ENCODE results near the gene MRPL53.
"Not testable (repeated sequence)": the region's sequence is repeated elsewhere in the genome, so short reads cannot be mapped to it uniquely, and the experiment has no call there.

The MRPL53 gene

GRCh38 chr2:74470742-74471141 is 1.7 kb downstream of the MRPL53 start:
- not testable (repeated sequence) for H3K27me3 ChIP-seq (ENCODE audit: insufficient read depth, low read length); H3K9me3 ChIP-seq (ENCODE audit: insufficient read depth, low read depth, low read length); H3K4me1 ChIP-seq (ENCODE audit: insufficient read depth, low read length); H3K27ac ChIP-seq (ENCODE audit: low read length); H3K9ac ChIP-seq (ENCODE audit: low read depth, low read length); H3K4me3 ChIP-seq (ENCODE audit: low read length)
- H3K36me3 ChIP-seq (ENCODE audit: insufficient read depth, low read depth, low read length) = peaks cover 17% of the 10 kb centered on the region

GRCh38 chr2:74464406-74464805 is 8.1 kb downstream of the MRPL53 start:
- no peak overlapping the region for H3K27ac ChIP-seq (ENCODE audit: low read length)
- H3K9me3 ChIP-seq (ENCODE audit: insufficient read depth, low read depth, low read length) = no peaks in the 10 kb centered on the region
- H3K36me3 ChIP-seq (ENCODE audit: insufficient read depth, low read depth, low read length) = peaks cover 18% of the 10 kb centered on the region

GRCh38 chr2:74462786-74463105 is 9.7 kb downstream of the MRPL53 start:
- no peak overlapping the region for H3K27ac ChIP-seq (ENCODE audit: low read length)
- peaks cover 18% of the 10 kb centered on the region for H3K36me3 ChIP-seq (ENCODE audit: insufficient read depth, low read depth, low read length)

More at GRCh38 chr2:74464406-74464805, 8.1 kb downstream of the MRPL53 start:
- Histone ChIP-seq H3K27me3 (ENCODE audit: insufficient read depth, low read length) (no peaks in the 10 kb centered on the region), H3K4me3 (ENCODE audit: low read length) (peak overlapping the region; percentile 89), H3K4me1 (ENCODE audit: insufficient read depth, low read length) (no peaks in the 10 kb centered on the region; the same call in 1 of the 2 replicates), H3K9ac (ENCODE audit: low read depth, low read length) (peak overlapping the region; percentile 87)

GRCh38 chr2:74462054-74462785 is 10.3 kb downstream of the MRPL53 start:
- Histone ChIP-seq H3K27me3 (ENCODE audit: insufficient read depth, low read length) (no peaks in the 10 kb centered on the region), H3K4me3 (ENCODE audit: low read length) (no peak overlapping the region), H3K36me3 (ENCODE audit: insufficient read depth, low read depth, low read length) (peaks cover 18% of the 10 kb centered on the region), H3K4me1 (ENCODE audit: insufficient read depth, low read length) (no peaks in the 10 kb centered on the region; the same call in 1 of the 2 replicates), H3K9me3 (ENCODE audit: insufficient read depth, low read depth, low read length) (no peaks in the 10 kb centered on the region), H3K27ac (ENCODE audit: low read length) (no peak overlapping the region), H3K9ac (ENCODE audit: low read depth, low read length) (no peak overlapping the region)

More at GRCh38 chr2:74462786-74463105, 9.7 kb downstream of the MRPL53 start:
- H3K9ac ChIP-seq (ENCODE audit: low read depth, low read length) = no peak overlapping the region
- no peaks in the 10 kb centered on the region for H3K27me3 ChIP-seq (ENCODE audit: insufficient read depth, low read length)
- H3K9me3 ChIP-seq (ENCODE audit: insufficient read depth, low read depth, low read length) = no peaks in the 10 kb centered on the region
- no peaks in the 10 kb centered on the region; the same call in 1 of the 2 replicates for H3K4me1 ChIP-seq (ENCODE audit: insufficient read depth, low read length)
- H3K4me3 ChIP-seq (ENCODE audit: low read length) = no peak overlapping the region

GRCh38 chr2:74461187-74462053 is 11.1 kb downstream of the MRPL53 start:
- peaks cover 18% of the 10 kb centered on the region for H3K36me3 ChIP-seq (ENCODE audit: insufficient read depth, low read depth, low read length)
- H3K4me1 ChIP-seq (ENCODE audit: insufficient read depth, low read length) = peaks cover 3% of the 10 kb centered on the region
- no peak overlapping the region for H3K9ac ChIP-seq (ENCODE audit: low read depth, low read length)
- H3K27ac ChIP-seq (ENCODE audit: low read length) = no peak overlapping the region
- no peak overlapping the region for H3K4me3 ChIP-seq (ENCODE audit: low read length)
- no peaks in the 10 kb centered on the region for H3K9me3 ChIP-seq (ENCODE audit: insufficient read depth, low read depth, low read length)
- H3K27me3 ChIP-seq (ENCODE audit: insufficient read depth, low read length) = no peaks in the 10 kb centered on the region

GRCh38 chr2:74460187-74460586 is 12.3 kb downstream of the MRPL53 start:
- H3K4me3 ChIP-seq (ENCODE audit: low read length); H3K4me1 ChIP-seq (ENCODE audit: insufficient read depth, low read length); H3K27me3 ChIP-seq (ENCODE audit: insufficient read depth, low read length); H3K27ac ChIP-seq (ENCODE audit: low read length); H3K9me3 ChIP-seq (ENCODE audit: insufficient read depth, low read depth, low read length); H3K9ac ChIP-seq (ENCODE audit: low read depth, low read length): not testable (repeated sequence)
- peaks cover 18% of the 10 kb centered on the region for H3K36me3 ChIP-seq (ENCODE audit: insufficient read depth, low read depth, low read length)

- Histone ChIP-seq H3K4me3 (ENCODE audit: low read length) (peak overlapping the region; percentile 95; the same call in 1 of the 2 replicates), H3K36me3 (ENCODE audit: insufficient read depth, low read depth, low read length) (peaks cover 18% of the 10 kb centered on the region)
- not testable (repeated sequence) for H3K9me3 ChIP-seq (ENCODE audit: insufficient read depth, low read depth, low read length); H3K27me3 ChIP-seq (ENCODE audit: insufficient read depth, low read length); H3K4me1 ChIP-seq (ENCODE audit: insufficient read depth, low read length); H3K27ac ChIP-seq (ENCODE audit: low read length); H3K9ac ChIP-seq (ENCODE audit: low read depth, low read length)
These were observed 12.9 kb downstream of the MRPL53 start for GRCh38 chr2:74459503-74460118.

- Histone ChIP-seq H3K4me3 (ENCODE audit: low read length) (peak overlapping the region; percentile 95), H3K9me3 (ENCODE audit: insufficient read depth, low read depth, low read length) (no peaks in the 10 kb centered on the region), H3K36me3 (ENCODE audit: insufficient read depth, low read depth, low read length) (peaks cover 18% of the 10 kb centered on the region), H3K27ac (ENCODE audit: low read length) (no peak overlapping the region), H3K27me3 (ENCODE audit: insufficient read depth, low read length) (no peaks in the 10 kb centered on the region), H3K9ac (ENCODE audit: low read depth, low read length) (peak overlapping the region; percentile 96), H3K4me1 (ENCODE audit: insufficient read depth, low read length) (peaks cover 10% of the 10 kb centered on the region)
These were observed 13.5 kb downstream of the MRPL53 start for GRCh38 chr2:74458938-74459363.

- Histone ChIP-seq H3K4me1 (ENCODE audit: insufficient read depth, low read length) (peaks cover 10% of the 10 kb centered on the region), H3K4me3 (ENCODE audit: low read length) (peak within 1 kb of the TSS; percentile 95), H3K36me3 (ENCODE audit: insufficient read depth, low read depth, low read length) (peaks cover 17% of the 10 kb centered on the region), H3K27me3 (ENCODE audit: insufficient read depth, low read length) (no peaks in the 10 kb centered on the region), H3K9me3 (ENCODE audit: insufficient read depth, low read depth, low read length) (no peaks in the 10 kb centered on the region), H3K27ac (ENCODE audit: low read length) (peak within 1 kb of the TSS; percentile 97), H3K9ac (ENCODE audit: low read depth, low read length) (peak within 1 kb of the TSS; percentile 97)
These were observed 14.1 kb downstream of the MRPL53 start, which contains the start of gene WBP1 for GRCh38 chr2:74458132-74458937. TSS of gene WBP1 (plus strand) at chr2:74458438. CDS start at chr2:74458603, 165 bp downstream.

- peak overlapping the region; percentile 97 for H3K9ac ChIP-seq (ENCODE audit: low read depth, low read length)
- H3K9me3 ChIP-seq (ENCODE audit: insufficient read depth, low read depth, low read length) = no peaks in the 10 kb centered on the region
- peaks cover 10% of the 10 kb centered on the region for H3K4me1 ChIP-seq (ENCODE audit: insufficient read depth, low read length)
- H3K4me3 ChIP-seq (ENCODE audit: low read length) = peak overlapping the region; percentile 95
- H3K27me3 ChIP-seq (ENCODE audit: insufficient read depth, low read length) = no peaks in the 10 kb centered on the region
- H3K36me3 ChIP-seq (ENCODE audit: insufficient read depth, low read depth, low read length) = peaks cover 10% of the 10 kb centered on the region
- peak overlapping the region; percentile 97 for H3K27ac ChIP-seq (ENCODE audit: low read length)
These were observed 14.8 kb downstream of the MRPL53 start for GRCh38 chr2:74457549-74458131.
